HG02623 (cell line): ENCODE measurements around the gene CLEC2A.
"Not testable (repeated sequence)": the region's sequence is repeated elsewhere in the genome, so short reads cannot be mapped to it uniquely, and the experiment has no call there.

Source experiments
- ATAC-seq: cut with Tn5 transposase; IDR thresholded peaks from one replicate; pipeline ENCODE4 v1.9.1; 2021; ENCODE audit warnings: moderate library complexity; ENCODE audit not compliant: unreplicated experiment

CLEC2A gene, protein sequence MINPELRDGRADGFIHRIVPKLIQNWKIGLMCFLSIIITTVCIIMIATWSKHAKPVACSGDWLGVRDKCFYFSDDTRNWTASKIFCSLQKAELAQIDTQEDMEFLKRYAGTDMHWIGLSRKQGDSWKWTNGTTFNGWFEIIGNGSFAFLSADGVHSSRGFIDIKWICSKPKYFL

DNA sequence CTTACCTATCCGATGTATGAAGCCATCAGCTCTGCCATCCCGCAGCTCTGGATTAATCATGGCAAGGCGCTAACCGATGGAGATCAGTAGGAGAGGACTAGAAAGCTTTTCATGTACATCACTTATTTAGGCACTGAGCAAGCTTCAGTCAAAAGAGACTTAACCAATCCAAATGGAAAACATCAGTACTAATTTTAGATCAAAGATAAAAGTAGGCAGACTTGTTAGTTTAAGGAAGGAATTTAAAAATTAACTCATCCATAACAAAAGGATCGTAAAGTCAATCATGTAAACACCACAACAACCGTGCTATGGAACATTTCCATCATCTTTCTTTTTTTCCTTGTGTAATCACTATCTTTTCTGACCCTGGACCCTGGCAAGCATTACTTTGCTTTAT, at the start of gene CLEC2A:
TSS of gene CLEC2A (minus strand) at position 101 of the 400 bp plus-strand sequence. CDS start at position 60, 41 bp downstream.
- ATAC-seq, result no peak

DNA sequence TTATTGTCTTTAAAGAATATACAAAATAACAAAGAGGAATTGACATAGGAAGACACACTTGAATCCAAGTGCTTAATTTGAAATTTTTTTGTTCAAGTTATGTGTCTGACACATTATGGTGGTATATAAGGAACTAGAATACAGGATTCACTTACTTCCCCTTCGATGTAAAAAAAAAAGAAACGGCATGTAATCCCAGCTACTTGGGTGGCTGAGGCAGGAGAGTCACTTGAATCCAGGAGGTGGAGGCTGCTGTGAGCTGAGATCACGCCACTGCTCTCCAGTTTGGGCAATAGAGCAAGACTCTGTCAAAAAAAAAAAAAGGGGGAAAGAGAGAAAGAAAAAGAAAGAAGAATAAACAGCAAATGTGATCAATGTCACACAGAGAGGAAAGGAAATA, 48.0 kb upstream of the CLEC2A start:
- ATAC-seq, result no peak

DNA sequence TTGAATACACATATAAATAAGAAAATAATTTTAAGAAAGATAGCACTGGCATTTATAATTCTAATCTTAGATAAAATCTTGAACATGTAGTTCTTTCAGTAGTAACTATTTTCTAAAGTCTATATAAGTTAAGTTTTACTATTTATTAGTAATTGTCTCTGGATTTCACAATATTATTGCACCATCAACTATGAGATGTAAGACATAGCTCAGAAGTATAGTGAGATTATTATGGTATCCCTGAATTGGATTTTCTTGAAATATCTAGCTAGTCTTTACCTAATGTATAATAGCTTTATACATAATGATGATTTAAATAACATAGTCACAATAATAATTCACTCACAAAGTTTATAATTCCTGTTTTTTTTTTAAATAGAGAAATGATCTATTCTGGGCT, 45.7 kb upstream of the CLEC2A start:
- ATAC-seq, result no peak

DNA sequence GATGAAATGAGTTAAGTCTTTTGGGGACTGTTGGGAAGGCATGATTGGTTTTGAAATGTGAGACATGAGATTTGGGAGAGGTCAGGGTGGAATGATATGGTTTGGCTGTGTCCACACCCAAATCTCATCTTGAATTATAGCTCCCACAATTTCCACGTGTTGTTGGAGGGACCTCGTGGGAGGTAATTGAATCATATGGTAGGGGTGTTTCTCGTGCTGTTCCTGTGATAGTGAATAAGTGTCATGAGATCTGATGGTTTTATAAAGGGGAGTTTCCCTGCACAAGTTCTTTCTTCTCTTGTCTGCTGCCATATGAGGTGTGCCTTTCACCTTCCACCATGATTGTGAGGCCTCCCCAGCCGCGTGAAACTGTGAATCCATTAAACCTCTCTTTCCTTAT, 44.5 kb upstream of the CLEC2A start:
- ATAC-seq, result not testable (repeated sequence)

DNA sequence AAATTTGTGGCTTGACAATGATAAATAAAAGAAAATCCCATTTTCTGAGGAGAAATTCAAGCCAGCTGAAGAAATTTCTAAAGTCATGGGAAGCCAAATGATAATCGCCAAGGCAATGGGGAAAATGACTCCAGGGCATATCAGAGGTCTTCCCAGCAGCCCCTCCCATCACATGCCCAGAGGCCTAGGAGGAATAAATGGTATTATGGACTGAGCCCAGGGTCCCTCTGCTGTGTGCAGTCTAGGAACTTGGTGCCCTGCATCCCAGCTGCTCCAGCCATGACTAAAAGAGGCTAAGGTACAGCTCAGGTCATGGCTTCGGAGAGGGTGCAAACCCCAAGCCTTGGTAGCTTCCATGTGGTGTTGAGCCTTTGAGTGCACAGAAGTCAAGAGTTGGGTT, 43.4 kb upstream of the CLEC2A start:
- no peak for ATAC-seq

DNA sequence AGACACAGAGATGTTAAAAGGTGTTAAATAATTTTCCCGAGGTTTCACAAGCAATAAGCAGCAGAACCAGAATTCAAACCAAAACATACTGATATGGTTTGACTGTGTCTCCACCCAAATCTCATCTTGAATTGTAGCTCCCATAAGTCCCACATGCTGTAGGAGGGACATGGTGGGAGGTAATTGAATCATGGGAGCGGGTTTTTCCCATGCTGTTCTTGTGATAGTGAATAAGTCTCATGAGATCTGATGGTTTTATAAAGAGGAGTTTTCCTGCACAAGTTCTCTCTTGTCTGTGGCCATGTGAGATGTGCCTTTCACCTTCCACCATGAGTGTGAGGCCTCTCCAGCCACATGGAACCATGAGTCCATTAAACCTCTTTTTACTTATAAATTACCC, 42.6 kb upstream of the CLEC2A start:
- not testable (repeated sequence) for ATAC-seq

DNA sequence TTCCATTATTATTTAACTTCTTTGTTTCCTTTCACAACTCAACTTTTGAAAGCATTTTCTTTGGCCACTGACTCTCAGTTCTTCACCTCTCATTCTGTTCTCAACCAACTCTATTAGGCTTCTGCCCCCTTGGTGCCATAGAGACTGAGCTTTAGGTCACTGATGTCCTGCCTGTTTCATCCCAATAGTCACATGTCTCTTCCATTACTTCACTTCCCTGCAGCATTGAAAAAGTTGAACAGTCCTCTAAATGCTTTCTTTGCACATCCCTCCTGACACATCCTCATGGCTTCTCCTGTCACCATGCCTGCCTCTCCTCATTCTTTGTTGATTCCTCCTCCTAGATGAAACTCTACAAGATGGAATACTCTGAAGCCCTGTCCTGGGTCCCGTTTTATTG, 41.8 kb upstream of the CLEC2A start:
- ATAC-seq, result no peak

DNA sequence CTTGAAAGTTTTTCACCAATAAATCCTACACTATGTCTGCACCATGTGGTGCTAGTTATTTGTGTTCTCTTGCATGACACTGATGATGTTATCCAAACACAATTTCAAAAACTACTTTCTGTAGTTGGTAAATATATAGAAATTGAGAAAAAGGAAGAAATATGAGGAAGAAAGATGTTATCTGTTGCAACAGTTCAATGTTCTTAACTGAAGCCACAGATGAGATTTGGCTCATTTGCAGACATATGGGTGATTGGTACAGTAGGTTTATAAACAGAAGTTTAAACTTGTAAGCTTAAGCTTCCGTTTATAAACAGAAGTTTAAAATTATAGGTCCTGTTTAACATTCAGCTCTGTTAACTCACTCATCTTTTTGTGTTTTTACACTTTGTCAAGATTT, 39.0 kb upstream of the CLEC2A start, which contains the start of gene CLEC12A:
TSS of gene CLEC12A (plus strand) at position 229 of the 400 bp plus-strand sequence. CDS start 188 bp downstream, outside the sequence.
- no peak for ATAC-seq

DNA sequence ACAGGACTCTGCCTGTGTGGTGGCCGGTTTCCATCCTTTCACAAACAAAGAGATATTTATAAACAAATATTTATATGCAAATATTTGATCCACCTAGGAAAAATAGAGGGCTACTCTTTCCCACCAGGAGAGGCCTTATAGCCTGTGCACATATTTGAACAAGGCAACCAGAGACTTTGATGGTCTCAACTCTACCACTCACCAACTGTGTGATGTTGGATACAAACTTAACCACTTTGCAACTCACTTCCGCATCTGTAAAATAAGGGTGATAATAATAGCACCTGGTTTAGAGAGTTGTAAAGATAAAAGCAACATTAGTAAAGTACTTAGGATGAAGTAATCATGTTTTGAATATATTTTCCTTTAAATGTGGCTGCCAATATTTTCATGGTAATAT, 37.5 kb upstream of the CLEC2A start:
- no peak for ATAC-seq

DNA sequence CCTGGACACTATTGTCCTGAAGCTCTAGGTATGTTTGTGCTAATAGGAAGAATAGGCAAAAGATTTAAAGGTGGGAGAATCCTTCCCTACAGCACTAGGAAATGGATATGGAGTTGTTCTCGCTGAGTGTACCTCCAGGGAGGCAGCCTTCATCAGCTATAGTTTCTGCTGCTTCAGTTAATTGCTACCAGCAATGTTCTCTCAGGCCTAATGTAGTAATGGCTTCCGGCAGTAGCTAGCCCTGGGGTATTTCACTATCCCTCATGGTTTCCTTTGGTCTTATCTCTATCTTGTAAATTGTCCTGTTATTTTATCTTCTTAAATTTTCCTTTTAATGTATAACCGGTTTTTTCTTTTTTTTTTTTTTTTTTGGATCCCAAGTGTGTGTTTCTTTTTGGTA, 29.7 kb upstream of the CLEC2A start:
- no peak for ATAC-seq

DNA sequence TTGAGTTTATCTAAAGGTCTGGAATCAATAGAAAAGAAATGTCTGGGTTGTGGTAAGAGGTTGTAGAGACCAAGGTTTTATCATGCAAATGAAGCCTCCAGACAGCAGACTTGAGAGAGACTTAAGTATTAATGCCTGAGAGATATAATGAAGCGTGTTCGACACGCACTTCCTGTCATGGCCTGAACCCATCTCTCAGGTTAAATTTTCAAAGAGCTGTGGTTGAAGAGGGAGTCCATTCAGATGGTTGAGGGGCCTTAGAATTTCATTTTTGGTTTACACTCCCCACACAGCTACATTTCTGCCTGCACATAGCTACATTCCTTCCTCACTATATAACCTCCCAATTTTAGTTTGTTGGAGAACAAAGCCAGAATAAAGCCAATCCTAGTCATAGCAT, 28.9 kb upstream of the CLEC2A start:
- no peak for ATAC-seq

DNA sequence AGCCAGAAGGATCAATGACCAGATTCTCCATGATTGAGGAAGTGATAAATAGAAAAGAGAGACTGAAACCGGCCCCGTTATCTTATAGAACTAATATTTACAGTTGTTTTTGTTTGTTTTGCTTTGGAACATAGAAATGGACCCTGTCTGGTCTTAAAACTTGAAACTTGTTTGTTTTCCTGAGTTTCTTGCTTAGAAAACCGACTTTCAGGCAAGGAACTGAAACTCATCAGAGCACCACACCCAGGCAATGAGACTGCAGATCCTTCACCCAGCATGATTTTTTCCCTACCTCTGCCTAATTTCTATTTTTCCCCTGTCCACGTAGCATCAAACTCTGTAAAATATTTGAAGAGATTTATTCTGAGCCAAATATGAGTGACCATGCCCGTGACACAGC, 28.4 kb upstream of the CLEC2A start:
- ATAC-seq, result no peak

DNA sequence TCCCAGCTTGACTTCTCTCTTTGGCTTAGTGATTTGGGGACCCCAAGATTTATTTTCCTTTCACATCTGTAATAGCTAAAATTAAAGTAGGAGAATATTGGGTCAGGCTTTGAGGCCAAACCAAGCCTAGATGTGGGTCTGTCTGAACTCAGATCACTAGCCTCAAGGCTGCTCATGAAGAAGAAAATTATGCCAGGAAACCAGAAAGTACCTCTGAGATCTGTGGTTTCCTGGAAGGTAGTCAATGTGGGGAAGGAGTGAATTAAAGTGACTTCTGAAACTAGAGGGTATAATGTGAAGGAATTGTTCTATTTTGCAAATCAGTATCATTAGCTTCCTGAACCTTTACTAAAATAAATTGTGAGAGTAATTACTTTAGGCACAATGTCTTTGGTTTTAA, 25.7 kb upstream of the CLEC2A start:
- ATAC-seq, result no peak

DNA sequence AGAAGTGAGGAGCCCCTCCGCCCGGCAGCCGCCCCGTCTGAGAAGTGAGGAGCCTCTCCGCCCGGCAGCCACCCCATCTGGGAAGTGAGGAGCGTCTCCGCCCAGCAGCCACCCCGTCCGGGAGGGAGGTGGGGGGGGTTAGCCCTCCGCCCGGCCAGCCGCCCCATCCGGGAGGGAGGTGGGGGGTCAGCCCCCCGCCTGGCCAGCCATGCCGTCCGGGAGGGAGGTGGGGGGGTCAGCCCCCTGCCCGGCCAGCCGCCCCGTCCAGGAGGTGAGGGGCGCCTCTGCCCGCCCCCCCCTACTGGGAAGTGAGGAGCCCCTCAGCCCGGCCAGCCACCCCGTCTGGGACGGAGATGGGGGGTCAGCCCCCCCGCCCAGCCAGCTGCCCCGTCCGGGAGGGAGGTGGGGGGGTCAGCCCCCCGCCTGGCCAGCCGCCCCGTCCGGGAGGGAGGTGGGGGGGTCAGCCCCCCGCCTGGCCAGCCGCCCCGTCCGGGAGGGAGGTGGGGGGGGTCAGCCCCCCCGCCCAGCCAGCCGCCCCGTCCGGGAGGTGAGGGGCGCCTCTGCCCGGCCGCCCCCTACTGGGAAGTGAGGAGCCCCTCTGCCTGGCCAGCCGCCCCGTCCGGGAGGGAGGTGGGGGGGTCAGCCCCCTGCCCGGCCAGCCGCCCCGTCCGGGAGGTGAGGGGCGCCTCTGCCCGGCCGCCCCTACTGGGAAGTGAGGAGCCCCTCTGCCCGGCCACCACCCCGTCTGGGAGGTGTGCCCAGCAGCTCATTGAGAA, 21.0 kb upstream of the CLEC2A start:
- not testable (repeated sequence) for ATAC-seq

DNA sequence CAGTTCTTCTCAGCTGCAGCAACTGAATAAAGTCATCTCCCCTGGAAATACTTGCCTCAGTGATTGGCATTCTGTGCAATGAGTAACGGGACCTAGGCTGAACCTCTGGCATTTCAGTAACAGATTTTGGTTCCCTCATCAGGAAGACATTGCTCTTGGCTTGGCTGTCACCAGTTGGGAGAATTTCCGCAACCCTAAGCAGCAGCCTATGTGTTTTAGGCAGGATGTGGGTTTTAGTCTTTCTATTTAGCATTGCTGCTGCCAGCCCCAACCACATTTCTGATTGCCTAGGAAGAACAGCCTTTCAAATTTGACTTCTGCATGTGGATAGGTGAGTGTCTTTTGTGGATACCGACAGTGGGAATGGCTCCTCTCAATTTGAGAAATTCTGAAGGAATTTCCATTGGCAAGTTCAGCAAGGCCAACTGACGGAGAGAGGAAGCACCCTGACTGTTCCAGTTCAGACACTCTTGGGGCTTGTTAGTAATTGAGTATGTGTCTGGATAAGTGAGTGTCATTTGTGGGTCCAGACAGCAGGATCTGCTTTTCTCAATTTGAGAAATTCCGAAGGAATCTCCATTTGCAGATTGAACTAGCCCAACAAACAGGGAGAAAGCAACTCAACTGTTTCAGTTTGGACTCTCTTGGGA, 19.0 kb upstream of the CLEC2A start:
- ATAC-seq, result peak; percentile 45

DNA sequence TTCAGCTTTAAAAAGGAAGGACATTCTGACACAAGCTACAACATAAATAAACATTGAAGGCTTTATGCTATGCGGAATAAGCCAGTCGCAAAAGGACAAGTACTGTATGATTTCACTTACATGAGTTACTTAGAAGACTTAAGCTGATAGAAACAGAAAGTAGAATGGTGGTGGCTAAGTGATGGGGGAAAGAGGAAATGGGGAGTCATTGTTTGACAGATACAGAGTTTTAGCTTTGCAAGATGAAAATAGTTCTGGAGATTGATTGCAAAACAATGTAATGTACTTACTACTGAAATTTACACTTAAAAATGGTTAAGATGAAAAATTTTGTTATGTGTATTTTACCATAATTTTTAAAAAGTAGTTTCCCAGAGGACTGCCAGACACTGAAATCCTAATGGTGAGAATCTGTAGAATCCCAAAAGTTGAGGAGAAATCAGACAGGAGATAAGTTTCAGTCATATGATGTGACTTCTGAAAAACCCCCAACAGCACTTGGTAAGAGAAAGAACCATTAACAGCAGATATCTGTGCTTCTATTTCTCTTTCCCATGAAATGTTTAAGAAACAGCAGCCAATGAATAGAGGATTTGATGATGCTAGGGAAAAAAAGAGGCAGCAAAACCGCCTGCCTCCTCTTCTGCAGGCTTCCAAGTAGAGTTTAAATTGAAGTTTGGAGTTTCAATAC, 16.6 kb upstream of the CLEC2A start:
- peak; percentile 91 for ATAC-seq

DNA sequence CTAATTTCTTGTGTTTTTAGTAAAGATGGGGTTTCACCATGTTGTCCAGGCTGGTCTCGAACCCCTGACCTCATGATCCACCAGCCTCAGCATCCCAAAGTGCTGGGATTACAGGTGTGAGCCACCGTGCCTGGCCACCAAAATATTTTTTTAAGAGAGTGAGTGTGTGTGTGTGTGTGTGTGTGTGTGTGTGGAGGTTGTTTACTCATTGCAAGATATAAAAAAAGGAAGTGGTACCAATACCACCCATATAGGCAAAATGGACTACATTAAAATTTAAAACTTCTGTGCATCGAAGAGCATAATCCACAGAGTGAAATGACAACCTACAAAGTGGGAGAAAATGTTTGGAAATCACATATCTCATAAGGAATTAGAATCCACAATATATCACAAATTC, 15.5 kb upstream of the CLEC2A start:
- ATAC-seq, result no peak

DNA sequence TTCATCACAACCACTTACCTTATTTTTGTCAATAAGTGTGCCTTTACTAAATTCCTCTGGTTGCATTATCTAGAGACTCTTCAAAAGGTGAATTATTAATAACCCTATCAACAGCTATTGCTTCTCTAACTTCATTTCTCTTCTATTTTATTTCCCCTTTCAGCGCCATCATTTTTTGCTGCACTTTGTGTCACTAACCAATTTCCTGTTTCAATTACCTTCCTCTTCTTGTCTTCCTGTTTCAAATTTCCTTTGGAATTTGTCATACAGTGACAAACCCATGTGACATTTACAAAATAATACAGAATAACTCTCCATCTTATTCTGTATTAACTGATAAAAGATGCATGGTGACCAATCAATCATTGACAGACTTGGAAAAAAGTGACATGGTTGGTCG, 12.2 kb upstream of the CLEC2A start:
- ATAC-seq, result no peak

DNA sequence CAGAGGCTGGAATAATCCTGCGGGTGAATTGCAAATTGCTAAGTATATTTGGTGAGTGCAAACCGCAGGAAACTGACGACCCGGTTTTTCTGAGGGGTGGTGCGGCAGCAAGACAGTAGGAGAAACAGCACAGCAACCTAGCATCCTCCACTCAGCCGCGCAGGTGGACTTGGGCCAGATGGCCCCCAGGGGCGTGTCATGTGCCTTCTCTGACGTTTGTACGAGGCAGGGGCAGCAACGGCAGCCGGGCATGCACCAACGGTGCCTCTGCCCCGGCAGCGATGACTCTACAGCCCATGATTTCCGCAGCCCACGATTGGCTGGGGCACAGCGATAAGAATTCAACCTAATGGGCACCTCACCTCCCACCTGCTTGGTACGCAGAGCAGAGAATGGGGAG, 11.1 kb upstream of the CLEC2A start:
- ATAC-seq, result peak; percentile 38

DNA sequence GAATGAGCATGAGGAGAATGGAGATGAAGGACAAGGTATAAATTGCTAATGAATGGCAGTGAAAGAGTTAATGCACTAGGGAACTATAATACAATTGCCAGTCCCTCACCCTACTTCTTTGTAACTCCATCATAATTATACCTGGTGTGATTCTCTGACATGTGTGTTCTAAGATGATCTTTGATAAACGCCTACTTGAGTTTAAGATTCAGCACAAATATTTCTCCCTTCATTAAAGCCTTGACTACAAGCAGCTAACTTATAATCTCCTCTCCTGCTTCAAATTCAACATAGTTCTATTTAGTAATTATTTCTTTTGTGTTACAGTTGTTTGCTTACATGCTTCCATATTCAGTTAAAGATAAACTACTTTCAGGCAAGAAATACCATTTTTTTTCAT, 9.7 kb upstream of the CLEC2A start:
- ATAC-seq, result no peak

DNA sequence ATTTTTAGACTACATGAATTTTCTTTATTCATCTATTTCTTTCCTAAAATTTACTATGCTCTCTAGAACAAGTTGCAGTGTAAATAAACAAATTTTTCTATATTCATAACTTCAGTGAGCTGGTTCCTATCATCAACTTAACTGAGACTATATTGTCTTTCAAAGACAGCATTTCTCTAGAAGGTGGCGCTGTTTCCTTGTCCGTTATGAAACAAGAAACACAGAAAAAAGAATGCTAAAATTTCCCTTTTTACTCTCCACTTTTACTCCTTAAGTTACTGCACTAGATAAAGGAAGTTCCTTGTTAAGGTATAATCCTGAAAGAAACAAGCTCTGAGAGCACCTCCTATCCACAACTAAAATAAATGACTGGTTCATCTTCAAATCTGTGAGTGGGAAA, 8.2 kb upstream of the CLEC2A start:
- no peak for ATAC-seq

DNA sequence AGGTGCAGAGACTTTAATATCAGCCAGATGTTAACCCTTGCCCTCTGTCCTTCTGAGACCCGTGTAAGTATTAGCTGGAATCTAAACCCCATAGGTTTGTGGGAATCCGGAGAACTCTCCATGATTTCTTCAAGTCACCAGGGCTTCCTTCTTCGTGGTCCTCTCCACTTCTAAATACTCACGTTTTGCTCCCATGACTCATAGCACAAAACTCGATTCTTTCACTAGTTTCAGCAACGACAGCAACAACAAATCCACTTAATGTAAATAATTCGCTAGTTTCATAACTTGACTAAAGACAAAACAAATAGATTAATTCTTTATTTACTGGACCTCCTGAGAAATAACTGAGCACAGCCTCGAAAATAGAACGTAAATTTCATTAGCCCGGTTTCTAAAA, 4.4 kb upstream of the CLEC2A start:
- no peak for ATAC-seq
